ENCODE data around the gene FSCN2.
A peak's percentile ranks its signal among the peaks of the same experiment; 100 is the strongest.

The FSCN2 gene

DNA sequence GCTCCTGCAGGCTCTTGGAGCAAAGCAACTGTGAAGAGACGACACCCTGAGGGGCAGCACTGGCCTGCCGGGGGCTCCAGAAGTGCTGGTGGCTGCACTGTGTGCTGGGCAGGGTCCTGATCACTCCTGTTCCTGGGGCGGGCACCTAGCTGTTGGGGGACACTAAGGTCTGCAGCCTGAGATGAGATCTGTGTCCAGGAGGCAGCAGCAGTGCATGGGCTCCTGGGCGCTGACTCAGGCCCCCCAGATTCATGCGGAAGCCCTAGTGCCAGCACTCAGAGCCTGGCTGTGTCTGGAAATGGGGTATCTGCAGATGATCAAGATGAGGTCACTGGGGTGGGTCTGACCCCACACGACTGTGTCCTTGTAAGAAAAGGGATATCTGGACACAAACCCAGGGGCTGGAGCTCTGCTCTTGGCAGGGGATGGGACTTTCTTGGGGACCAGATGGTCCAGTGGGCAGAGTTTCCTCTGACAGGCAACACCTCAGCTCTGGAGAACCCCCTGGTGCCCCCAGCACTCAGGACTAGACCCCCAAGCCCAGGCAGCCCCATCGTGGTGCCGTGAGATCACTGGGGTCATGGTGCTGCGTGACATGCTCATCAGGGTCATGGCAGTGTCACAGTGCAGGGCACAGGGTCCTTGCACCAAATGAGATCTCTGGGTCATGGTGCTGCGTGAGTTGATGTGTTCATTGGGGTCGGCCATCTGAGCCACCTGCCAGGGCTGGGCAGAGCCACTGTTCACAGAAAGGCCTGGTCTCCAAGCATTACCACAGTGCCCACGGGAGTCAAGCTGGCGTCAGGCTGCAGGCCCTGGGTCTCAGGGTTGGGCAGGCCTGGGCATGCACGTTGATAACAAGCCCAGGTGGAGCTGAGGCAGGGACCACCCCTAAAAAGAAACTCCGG is 14.5 kb downstream of the FSCN2 start:
- no peak for DNase-seq

DNA sequence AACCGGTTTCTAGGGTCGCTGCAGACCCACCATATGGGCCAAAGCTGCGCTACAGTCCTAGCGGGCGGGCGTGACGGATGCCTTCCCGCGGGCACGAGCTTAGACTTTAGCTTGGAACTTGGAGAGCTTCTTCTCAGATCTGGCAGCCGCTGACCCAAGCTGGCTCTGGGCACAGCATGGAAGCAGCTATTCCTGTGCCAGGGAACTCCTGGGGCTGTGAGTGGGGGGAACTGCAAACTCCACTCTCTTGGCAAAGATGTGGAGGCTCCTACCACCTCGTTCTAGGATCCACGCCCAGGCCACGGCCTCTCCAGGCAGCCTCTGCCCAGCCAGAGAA is 15.1 kb downstream of the FSCN2 start:
- DNase-seq = no peak

DNA sequence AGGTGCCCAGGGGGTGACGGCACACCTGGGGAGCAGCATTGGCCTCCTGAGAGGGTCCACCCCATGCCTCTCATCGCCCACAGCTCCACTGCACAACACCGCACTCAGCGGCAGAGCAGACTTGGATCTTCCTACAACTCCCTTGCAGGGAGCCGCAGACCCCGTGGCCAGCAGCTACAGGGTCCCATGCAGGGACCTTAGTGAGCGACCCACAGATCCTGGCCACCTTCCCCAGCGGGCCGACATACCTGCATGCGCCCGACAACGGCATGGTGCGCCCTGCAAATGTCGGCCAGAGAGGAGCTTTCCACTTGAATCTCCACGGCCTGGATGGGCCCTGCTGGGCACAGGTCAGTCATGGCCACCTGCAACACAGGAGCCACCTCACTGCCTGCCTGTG is 15.6 kb downstream of the FSCN2 start:
- DNase-seq = no peak

DNA sequence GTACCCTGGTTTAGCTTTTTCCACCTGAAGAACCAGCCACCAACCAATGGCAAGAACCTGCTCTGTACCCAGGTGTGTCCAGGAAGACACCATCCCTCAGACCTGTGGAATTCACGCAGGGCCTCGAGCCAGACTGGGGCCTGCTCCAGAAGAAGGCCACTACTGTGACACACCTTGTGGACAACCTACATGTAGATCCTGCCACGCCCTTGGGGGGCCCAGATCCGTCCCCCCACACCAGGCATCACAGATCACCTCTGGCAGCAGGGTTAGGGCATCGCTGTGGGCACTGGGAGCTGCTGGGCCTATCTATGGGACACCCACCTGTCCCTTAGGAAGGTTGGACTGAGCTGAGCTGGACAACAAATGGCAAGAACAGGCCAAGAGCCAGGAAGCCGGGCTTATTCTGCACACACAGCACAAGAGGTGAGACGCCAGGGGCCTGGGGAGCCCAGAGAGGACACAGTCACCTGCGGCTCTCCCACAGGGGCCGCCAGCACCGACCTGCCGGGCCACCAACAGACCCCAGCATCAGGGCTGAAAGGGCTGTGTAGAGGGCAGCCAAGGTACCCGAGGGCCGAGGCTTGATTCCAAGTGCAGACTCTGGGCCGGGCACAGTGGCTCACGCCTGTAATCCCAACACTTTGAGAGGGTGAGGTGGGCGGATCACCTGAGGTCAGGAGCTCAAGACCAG is 16.3 kb downstream of the FSCN2 start:
- DNase-seq = no peak

DNA sequence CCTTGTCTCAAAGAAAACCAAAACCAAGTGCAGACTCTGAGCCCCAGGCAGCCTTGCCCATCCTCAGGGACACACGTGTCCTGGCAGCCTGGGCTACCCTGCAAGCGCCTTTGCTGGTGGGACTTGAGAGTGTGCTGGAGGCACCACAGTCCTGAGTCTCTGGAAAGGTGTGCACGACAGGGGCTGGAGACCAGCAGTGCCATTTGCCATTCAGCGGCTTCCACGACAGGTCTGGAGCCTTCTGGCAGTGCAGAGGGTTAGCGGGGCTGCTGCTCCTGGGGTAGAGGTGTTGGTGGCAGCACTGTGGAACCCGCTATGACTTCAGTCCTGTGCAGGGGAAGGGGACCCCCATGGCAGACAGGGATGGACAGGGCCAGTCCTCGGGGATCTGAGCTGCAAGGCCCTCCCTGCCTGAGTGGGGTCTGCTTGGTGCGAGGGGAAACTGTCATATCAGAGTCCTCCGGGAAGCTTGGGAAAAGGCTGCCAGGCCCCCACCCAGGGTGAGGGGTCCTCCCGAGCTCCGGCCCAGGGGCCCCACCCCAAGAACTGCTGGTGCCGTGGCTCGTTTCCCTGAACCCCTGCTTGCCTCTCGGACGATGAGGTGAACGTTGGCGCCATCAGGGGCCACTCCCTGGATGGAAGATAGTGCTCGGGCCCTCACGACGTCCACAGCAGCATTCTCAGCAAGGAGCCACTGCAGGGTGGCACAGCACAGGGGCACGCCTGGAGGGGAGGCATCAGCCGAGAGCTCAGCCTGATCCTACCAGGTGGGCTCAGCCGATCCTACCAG is 17.2 kb downstream of the FSCN2 start:
- no peak for DNase-seq

DNA sequence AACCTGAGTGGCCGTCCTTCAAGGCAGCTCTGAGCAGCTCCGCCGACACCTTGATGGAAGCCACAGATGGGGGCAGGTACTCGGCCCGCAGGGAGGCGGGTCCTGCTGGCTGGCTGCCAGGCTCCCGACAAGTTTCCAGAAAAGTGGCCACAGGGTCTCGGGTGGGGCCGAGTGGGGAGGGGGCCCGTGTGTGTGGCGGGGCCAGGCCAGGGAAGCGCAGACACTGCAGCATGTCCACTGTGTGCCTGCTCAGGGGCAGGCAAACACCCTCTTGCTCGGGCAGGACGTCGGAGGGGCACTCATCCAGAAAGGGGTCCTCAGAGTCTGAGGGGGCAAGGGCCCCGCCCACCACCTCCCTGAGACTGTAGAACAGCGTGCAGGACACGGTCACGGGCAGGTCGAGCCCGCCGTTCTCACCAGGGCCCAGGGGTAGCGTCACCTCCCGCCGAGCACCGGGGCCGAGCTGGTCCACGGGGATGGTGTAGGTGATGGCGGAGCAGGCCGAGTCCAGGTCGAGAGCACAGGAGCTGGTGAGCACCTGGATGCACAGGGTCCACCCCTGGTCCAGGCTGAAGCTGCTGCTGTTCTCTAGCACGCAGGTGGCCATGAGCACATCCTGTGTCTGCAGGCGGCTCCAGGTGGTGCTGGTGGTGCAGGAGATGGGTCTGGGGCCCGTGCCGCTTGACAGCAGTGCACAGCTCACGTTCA is 18.9 kb downstream of the FSCN2 start:
- DNase-seq = no peak

DNA sequence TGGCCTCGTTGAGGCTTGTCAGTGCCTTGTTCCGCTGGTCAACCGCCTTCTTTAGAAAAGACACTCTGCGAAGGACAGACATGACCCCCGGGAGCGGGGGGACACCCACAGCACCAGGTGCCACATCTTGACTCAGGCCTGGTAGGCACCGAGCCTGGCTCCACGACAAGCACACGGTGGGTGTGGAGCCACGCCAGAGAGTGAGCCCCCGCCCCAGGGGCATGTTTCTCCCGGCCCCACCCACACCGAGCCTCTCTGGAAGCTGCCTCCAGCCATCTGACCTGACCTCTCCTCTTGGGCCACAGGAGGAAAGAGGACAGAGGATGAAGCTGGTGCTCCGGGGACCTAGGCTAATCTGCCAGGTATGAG is 19.4 kb downstream of the FSCN2 start:
- no peak for DNase-seq

DNA sequence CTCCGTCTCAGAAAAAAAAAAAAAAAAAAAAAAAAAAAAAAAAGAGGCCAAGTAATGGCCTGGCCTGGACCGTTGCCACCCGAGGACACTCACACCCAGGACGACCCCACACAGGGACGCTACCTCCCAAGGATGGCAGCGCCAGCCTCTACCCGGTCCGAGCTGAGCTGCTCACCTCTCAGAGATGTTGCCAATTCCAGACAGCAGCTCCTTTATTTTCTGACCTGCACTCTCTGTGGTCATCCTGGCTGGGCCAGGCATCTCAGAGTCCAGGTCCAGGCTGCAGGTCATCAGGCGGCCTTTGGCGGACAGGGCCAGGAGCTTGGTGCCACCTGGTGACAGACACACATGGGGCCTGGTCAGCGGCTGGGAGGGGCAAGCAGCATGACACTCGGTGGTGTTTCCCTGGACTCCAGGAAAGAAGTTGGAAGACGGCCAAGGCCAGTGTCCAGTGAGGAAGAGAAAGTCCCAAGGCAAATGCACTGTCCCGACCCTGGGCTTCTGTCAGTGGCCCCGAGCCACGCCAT is 20.9 kb downstream of the FSCN2 start:
- no peak for DNase-seq

DNA sequence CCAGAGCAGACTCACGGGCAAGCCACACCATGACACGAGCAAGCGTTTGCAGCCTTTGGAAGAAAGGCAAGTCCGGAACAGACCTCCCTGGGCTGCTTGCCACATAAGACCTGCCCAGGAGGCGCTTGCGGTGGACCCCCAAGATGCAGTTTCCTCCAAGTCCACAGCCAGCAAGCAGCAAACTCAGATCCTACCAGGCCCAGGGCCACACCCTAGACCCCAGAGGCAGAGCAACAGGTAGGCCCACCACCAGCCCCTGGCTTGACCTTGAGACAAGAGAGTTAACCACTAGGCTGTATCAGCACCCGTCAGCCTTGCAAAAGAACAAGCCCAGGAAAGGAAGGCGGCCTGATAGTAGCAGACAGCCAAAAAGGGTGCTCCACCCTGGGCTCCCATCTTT is 21.6 kb downstream of the FSCN2 start:
- DNase-seq = no peak

DNA sequence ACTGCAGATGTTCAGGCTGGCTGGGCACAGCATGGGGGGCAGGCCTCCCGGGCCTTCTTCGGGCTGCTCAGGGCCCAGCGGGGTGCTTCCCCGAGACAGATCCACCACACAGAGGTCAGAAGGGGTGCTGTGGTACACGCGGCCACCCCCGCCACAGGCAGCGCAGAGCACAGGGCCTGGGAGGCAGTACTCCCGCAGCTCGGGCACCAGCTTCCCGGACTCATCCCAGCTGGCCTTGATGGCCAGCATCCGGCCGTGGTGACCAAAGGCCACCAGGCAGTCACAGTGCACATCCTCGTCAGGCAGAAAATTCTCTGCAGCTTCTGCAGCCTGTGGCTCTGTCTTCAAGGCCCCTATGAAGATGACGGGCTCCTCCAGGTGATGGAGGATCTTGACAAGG is 22.1 kb downstream of the FSCN2 start:
- DNase-seq = no peak

DNA sequence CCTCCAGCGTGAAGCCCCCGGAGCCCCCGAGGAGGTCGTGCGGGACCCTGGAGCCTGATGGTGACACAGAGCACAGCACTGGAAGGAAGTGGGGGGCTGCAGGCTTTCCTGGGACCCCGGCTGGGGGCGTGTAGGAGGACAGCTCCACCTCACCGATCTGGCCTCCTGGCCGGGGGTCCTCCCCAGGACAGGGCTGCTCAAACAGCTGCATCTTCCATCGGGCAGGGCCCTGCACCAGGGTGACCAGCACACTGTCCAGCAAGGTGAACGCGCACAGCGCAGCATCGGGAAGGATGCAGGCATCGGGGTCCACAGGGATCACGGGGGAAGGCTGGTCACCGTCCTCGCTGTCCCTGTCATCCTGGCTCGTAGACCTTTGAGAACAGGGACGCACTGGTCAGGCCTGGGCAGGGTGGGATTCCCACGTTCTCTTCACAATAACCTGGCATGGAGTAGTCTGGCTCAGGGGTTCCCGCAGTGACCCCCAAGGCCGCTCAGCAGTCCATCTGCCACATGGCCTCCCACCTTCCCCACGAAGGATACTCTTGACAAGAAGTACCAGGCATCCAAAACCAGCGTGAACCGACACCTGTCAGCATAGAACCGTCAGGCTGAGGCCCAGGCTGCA is 22.8 kb downstream of the FSCN2 start:
- no peak for DNase-seq

DNA sequence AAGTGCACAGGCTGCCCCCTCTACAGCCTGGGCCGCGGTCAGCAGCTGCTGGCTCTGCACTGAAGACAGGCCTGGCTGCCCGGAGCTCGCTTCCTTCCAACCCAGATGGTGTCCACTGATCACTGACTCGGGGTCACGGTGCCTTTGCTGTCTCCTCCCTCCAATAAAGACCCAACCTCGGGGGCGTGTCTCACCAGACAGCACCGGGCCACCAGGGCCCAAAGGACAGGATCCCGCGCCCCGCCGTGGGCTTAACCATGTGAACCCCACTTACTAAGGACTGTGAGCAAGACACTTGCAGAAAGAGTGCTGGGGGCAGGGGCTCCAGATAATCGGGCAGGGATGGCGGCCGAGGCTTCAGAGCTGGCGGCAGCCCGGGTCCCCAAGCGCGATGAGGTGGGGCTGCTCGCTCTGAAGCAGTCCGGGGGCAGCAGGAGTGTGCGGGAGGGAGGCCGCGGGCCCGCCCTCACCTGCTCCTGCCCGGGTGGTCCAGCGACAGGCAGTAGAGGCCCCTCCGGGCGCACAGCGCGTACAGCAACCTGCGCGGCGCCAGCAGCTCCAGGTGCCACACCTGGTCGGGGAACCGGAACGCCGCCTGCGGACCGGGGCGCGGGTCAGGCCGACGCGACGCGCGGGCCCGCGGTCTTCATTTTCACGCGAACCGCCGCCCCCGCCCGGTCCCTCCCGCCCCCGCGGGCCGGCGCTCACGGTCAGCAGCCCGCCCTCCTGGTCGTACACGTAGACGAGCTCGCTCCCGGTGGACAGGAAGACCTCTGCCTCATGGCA is 23.5 kb downstream of the FSCN2 start:
- no peak for DNase-seq

DNA sequence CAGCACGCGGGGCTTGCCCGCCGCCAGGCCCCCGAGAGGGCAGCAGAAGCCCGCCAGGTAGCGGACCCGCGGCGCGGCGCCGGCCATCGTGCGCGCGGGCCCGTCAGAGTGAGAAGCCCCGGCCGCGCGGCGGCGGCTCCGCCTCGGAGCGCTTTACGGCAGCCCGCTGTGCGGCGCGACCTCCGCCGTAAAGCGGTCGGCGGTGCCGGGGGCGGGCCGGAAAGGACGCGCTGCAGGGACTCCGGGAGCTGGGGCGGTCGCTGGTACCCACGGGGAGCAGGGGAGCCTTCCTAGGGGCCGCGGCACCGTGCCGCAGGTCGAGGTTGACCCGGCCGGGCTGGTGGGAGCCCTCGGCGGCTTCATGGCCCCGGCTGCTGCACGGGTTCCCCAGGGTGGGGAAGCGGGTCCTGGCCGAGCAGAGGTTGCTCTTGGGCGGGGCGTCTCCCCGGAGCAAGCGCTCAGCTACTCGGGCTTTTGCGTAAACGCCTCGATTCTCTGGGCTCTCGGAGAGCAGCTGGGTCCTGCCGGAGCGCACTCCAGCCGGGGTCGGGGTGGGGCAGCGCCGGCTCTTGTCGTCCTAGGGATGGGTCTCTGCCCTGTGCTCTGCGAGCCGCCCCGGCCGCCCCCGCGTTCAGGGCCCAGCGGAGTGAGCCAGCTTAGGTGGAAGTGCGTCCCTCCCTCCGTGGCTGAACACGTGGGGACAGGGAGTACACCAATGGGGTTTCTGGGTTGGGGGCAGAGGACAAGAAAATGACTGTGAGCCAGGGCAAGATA is 24.3 kb downstream of the FSCN2 start, which contains the start of gene FAAP100:
Gene FAAP100, minus strand, starts transcription at position 110 of the 774 bp plus-strand sequence. Its CDS starts 23 bp downstream, at position 87.
- peak; percentile 85 for DNase-seq

DNA sequence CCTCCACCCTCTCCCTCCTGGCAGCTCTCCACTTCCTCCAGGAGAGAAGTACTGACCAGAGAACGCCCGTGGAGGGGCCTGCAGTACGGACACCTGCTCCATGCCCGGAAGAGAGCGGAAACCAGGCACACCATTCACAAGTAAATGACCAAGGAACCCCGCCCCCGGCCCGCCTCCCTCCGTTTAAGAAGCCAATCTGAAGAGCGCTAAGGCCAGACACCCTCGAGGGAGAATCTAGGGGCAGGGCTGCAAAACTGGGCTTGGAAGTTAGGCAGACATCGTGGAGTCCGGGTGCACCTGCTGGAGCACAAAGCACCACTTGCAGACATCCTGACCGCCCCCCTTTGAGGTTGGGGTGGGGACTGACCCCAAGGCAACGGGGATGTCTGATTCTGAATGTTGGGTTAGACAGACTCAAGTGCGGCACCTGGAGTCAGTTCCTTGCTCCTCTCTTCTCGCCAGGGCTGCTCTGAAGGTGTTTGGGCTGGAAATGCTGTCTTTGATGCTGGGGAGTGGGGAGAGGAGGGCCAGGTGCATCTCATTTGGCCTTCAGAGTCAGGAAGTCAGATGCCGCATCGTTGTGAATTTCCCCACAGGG is 24.9 kb downstream of the FSCN2 start:
- peak; percentile 63 for DNase-seq

DNA sequence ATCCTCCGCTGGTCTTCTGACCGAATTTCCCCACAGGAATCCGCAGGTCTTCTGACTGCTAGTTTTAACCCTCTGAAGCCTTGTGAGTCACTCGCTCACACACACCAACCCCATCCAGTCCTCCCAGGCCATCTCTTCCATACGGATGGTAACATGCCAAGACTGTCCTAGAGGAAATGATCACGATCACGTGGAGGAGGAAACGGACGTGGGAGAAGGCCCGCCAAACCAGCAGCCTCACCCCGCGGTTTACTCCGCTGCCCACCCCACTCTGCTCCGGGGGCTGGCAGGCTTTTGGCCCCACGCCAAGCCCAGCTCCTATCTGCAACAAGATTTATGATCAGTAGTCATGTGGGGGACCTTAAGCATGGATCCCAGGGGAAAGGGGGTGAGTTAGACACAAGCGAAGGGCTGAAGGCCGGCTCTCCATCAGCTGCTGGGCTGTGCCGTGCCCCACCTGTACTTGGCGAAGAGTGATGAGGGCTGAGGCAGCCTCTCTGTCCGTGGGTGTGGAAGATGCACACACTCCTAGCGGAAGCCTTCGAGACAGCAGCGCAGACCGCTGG is 25.5 kb downstream of the FSCN2 start:
- DNase-seq = no peak

DNA sequence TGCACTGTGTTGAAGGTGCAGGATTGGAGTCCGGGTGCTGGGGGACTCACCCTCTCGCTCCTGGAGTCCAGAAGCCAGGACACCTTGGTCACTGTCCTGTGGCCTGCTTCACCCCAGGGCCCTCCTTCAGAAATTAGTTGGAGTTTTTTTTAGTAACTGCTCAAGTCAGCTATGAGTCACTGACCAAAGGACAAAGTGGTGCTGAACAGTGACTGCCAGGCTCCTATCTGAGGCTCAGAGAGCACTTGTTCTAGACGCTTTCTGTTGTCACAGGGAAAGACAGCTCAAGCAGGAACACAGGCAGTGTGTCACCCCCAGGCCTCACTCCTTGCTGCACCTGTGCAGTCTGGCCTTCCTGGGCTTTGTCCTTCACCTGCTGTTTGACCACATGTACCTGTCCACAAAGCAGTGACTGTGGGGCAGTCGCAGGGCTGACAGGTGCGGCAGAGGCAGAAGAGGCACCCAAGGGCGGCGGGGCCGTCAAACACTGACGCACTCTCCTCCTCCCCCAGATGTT is 28.1 kb downstream of the FSCN2 start:
- DNase-seq = no peak

DNA sequence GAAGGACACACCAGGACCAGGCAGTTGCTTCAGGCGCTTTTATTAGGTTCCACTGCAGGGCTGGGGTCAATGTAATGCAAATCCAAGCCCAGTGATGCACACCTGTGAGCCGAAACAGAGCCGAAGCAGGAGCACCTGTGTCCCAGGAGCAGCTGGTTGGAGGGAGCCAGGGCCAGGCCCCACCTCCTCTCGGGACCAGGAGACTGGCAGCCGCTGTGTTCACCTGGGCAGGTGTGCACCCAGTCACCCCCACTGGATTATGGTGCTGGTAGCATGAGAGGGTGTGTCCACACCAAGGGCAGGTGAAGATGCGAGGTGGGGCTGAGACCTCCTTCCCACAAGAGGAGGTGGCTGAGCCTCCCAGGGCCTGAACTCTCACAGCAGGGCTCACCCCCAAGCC is 28.7 kb downstream of the FSCN2 start:
- DNase-seq = no peak

DNA sequence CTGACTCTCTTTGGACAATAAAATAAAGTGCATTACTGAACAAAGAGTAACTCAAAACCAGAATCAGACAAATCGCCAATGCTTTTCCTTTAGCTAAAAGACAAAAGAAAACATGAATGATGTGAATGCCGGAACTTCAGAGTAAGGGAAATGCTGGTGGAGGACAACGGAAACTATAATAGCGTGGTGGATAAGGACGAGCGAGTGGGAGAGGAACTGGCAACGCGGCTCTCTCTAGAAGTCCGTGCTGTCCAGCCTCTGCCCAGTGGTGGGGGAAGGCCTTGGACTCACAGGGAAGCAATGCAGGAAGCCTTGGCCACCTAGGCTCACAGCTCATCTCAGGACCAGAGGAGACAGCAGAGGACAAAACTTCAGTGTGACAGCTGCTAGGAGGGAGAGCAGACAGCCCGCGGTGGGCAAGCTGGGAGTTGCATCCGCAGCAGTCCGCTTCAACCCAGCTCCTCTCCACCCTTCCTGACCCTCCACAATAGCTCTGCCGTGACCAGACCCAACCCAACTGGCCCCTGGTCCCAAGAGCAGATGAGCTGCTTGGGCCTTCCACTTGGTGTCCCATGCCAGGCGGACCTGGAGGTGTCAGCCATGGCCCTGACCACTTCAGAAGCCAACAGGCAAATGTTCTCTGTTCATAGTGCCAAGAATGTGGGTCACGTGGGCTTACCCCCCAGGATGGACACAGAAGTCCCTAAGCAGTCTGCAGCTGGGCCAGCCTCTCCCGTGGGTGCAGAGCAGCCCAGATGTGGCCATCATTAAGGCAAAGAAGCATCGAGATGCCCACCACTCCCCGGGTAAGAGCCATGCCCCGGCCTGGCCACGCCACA is 29.3 kb downstream of the FSCN2 start:
- DNase-seq = no peak

DNA sequence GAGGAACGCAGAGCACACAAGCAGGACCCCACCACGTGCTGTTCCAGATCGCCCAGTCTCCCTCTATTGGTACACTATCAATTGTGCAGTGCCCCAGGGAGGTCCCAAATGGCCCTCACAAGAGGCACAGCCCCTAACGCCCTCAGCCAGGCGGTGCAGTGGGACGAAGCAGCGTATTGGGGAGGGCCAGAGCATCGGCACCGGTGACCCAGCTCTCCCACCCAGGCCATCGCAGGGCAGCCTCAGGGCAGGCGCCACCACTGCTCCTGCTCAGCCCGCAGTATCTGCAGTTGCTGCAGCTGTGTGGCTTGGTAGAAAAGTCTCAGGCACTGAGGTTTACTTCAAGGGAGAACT is 29.9 kb downstream of the FSCN2 start:
- no peak for DNase-seq
